ENCODE measurements around the gene ACACA. TPM values are rescaled to one million over a fixed set of nuclear protein-coding genes. Genes with fewer than 3 reads are reported as not detected.

ACACA gene
- total RNA-seq, 1 experiment from 2014 or later = 31.6 TPM

GRCh38 chr17:37041932-37042331 lies 364.7 kb downstream of the ACACA start:
- peaks cover 1% of the 10 kb centered on the region; the same call in 1 of the 2 replicates for H3K36me3 ChIP-seq (replicated peaks; ENCODE audit: control insufficient read depth, insufficient read depth, low read length)
- no peaks in the 10 kb centered on the region for H3K27me3 ChIP-seq (ENCODE audit: control insufficient read depth, insufficient read depth, low read length)
- H3K4me3 ChIP-seq (ENCODE audit: insufficient read depth, low read depth, low read length) = no peak overlapping the region
- DNase-seq = no peak

GRCh38 chr17:37039269-37039668 lies 367.4 kb downstream of the ACACA start:
- Histone ChIP-seq H3K36me3 (replicated peaks; ENCODE audit: control insufficient read depth, insufficient read depth, low read length) (peaks cover 1% of the 10 kb centered on the region; the same call in 1 of the 2 replicates), H3K27me3 (ENCODE audit: control insufficient read depth, insufficient read depth, low read length) (no peaks in the 10 kb centered on the region), H3K4me3 (ENCODE audit: insufficient read depth, low read depth, low read length) (no peak overlapping the region)
- no peak for DNase-seq

GRCh38 chr17:37037590-37038155 lies 369.0 kb downstream of the ACACA start:
- Histone ChIP-seq H3K27me3 (ENCODE audit: control insufficient read depth, insufficient read depth, low read length) (no peaks in the 10 kb centered on the region), H3K36me3 (replicated peaks; ENCODE audit: control insufficient read depth, insufficient read depth, low read length) (peaks cover 1% of the 10 kb centered on the region; the same call in 1 of the 2 replicates), H3K4me3 (ENCODE audit: insufficient read depth, low read depth, low read length) (no peak overlapping the region)
- no peak for DNase-seq

Other genes with a start within 250 kb of the ACACA start
- gene C17orf78, start 30.9 kb downstream of the ACACA start, total RNA-seq (2014; rRNA removed; shearing (Covaris generic)) = not detected in 2 replicates
- gene TADA2A, start 50 bp upstream of the ACACA start, total RNA-seq (2014; rRNA removed; shearing (Covaris generic)) = 12.5 and 16.3 TPM in 2 replicates
- gene DUSP14, start 83.1 kb upstream of the ACACA start, total RNA-seq (2014; rRNA removed; shearing (Covaris generic)) = 30.7 and 31.9 TPM in 2 replicates
- gene SYNRG, start 202.6 kb upstream of the ACACA start, total RNA-seq (2014; rRNA removed; shearing (Covaris generic)) = 7.7 and 8.2 TPM in 2 replicates
- 23.6 and 30.8 TPM in 2 replicates for gene DDX52, start 236.6 kb upstream of the ACACA start, total RNA-seq (2014; rRNA removed; shearing (Covaris generic))

Measured in H7 (cell line).